Fibroblast of skin of abdomen (primary cell): Measurements from ENCODE around the gene UBR3.
"Not testable (repeated sequence)": the region's sequence is repeated elsewhere in the genome, so short reads cannot be mapped to it uniquely, and the experiment has no call there.

Experiments used
- DNase-seq: peaks from one replicate; pipeline ENCODE4 v3.0.0-alpha.2; 2013

The UBR3 gene

DNA sequence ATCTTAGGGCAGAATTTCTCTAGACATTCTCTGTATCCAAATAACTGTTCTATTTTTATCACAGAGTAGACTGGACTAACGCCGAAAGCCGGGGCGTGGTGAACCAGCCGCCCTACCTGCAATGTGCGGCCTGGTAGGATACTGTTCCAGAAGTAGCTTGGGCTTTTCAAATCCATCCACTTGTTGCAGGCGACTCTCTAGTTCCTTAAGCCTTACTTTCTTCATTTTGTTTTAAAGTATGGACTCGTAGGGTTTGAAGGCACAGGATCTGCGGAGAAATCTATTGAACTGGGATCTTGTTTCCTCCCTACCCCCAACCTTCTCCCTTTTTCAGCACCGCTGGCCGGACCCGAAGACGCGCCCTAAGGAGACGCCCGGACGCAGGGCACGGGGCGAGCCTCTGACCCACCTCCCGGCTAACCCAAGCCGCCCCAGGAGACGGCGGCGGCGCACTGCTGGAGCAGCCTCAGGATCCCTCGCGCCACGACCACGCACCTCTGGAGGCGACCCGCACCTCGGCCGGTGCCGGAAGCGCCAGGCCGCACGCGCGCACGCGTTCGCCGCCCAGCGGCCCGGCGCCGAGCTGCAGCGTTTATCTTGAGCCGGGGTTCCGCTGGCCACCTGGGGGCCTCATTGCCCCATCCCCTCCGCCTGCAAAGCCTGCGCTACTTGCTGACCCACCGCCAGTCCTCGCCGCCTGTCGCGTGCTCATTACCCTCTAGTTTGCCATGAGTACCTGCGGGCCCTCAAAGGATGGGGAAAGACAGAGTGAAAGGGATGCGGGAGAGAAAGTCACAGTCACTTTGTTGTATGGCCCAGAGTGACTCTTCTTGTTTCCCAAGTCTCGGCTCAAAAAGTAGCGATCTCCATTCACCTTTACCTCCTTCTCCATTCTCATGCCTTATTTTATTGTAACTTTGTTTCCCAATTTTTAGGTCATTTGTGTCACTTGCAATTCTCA is 2.6 kb upstream of the UBR3 start, which contains the start of gene METTL5:
Gene METTL5, minus strand, starts transcription at position 533 of the 961 bp plus-strand sequence. Its CDS starts 308 bp downstream, at position 225.
- peak; percentile 75 for DNase-seq

DNA sequence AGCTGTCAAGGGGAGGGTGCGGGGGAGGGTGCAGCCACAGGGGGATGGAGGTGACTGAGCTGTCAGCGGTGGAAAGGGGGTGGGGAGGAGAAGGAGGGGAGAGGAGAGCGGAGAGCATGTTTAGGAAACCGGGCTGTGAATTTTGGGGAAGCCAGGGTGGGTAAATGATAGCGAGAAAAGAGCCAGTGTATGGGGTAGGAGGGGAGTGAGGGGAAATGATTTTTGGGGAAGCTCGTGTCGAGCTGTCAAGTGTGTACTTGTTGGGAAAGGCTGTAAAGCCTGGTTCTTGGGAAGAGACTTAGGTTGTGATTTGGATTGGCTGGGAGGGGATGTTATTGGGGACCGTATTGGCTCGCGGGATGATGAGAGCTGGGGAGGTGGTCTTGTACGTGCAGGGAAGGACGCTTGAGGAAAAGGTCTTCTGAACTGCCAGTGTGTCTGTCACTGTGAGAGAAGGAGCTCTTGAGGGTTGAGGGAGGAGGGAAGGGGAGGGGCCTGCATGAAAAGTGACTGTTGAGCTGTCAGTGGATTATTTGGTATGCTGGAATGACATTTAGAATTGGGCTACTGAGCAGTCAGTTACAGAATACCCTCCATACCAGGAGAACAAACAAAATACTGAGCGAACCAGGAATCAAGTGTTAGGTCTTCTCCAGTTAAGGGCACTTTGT is 1.0 kb downstream of the UBR3 start:
- DNase-seq: peak; percentile 31

DNA sequence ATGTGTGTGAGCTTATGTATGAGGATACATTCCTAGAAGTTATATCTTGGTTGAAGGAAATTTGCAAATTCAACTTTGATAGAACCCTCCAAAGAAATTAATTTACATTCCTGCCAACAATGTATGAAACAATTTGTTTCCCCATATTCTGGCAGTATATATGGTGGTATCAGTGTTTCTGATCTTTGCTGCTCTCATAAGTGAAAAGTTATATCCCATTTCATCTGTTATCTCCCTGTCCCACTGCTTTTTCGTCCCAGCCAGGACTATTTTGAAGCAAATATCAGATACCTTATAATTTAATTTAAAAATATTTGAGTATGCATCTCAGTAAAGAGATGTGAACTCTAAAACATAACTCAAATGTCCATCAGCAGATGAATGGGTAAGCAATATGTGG is 7.1 kb downstream of the UBR3 start:
- no peak for DNase-seq

DNA sequence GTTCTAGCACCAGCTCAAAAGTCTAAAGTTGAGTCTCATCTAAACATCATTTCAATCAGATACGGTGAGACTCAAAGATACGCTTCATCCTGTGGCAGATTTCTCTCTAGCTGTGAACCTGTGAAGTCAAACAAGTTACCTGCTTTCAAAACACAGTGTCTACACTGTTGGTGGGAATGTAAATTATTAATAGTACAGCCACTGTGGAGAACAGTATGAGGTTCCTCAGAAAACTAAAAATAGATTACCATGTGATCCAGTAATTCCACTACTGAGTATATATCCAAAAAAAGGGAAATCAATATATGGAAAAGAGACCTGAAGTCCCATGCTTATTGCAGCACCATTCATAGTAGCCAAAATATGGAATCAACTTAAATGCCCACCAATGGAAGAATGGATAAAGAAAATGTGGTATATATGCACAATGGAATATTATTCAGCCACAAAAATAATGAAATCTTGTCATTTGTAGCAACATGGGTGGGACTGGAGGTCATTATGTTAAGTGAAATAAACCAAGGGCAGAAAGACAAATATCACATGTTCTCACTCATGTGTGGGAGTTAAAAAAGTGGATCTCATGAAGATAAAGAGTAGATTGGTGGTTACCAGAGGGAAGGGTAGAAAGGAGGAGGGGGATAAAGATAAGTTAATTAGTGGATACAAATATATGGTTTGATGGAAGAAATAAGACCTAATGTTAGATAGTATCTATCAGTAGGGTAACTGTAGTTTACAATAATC is 11.7 kb downstream of the UBR3 start:
- no peak for DNase-seq

DNA sequence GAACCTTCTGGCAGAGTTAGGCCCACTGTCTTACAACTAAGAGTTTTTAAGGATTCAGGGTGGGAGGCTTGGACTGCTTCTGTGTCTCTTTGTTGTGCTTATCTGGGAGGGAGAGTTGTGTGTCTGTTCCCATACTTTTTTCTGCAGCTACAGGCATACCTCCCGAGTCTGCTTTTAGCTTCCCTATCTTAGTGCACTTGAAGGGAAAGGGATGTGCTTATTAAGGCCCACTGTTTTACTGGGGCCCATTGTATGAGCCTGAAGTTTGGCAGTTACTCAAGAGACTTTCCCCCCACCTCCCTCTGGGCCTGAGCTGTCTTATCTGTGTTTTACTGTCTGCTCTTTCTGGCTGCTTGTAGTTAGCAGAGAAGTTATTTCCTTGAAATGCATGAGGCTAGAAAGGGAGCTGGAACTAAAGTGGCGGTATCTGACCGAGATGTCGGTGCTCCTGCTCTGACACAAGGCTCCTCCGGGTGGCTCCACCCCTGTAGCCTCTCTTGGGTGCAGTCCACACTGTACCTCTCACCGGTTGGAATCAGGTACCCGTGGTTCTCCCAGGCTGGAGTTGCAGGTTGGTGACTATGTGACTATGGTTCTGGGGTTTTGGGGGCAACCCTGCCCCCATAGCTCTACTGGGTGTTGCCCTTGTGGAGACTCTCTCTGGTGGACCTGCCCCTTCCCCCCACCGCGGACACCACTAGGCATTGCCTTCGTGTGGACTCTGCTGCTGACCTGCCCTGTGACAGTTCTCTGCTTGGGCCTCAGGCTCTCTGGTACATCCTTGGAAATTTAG is 12.9 kb downstream of the UBR3 start:
- DNase-seq: no peak

DNA sequence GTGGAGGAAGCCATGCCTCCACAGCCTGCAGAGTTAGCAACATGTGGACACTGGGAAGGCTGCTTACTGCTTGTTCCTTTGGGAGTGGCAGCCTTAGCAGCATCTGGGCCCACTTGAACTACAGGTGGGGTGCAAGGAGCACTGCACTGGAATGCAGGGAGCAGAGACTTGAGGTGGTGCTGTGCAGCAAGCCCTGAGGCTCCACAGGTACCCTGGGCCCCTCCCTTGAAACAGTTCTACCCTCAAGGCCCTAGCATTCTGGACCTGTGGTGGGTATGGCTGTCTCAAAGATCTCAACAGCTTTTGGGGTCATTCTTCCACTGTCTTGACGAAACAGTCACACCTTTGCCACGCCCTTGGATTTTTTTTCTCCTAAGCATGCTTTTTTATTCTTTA is 13.5 kb downstream of the UBR3 start:
- DNase-seq: no peak

DNA sequence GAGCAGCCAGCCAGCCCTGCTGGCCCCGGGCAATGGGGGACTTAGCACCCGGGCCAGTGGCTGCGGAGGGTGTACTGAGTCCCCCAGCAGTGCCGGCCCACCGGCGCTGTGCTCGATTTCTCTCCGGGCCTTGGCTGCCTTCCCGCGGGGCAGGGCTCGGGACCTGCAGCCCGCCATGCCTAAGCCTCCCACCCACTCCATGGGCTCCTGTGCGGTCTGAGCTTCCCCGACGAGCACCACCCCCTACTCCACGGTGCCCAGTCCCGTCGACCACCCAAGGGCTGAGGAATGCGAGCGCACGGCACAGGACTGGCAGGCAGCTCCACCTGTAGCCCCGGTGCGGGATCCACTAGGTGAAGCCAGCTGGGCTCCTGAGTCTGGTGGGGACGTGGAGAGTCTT is 14.4 kb downstream of the UBR3 start:
- DNase-seq: not testable (repeated sequence)

DNA sequence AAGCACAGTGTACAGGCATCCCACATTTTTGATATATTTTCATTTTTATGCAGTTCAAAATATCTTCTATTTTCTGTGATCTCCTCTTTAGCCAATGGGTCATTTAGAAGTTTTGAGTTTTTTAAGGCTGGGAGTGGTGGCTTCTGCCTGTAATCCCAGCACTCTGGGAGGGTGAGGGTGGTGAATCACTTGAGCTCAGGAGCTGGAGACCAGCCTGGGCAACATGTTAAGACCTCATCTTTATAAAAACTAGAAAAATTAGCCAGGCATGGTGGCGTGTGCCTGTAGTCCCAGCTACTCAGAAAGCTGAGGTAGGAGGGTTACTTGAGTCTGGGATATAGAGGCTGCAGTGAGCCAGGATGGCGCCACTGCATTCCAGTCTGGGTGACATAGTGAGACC is 17.8 kb downstream of the UBR3 start:
- no peak for DNase-seq

DNA sequence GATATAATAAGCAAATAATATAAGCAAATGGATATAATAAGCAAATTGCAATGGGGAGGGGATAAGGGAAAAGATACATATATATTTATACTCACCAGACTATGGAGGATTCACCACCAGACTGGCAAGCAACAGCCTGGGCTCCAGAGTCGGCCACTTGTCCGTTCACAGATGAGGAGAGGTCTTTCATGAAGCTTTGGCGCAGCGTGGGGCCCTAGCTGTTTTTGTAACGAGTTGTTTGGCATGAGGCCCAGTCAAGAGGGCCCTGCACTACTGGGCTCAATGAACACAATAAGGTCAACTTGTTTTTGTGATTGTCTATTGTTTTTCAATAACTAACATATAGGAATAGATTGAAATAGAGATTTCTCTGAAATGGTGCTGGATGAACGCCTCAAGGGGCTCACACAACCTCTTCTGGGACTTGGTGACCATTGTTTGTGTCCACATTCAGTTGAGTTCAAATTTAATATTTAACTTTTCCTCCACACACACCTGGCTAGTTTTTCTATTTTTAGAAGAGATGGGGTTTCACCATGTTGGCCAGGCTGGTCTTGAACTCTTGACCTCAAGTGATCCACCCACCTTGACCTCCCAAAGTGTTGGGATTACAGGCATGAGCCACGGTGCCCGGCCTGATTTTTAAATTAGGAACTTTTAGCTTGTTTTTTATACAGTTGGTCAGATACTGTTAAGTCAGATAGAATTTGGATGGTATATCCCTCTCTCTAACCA is 21.9 kb downstream of the UBR3 start:
- DNase-seq: not testable (repeated sequence)

DNA sequence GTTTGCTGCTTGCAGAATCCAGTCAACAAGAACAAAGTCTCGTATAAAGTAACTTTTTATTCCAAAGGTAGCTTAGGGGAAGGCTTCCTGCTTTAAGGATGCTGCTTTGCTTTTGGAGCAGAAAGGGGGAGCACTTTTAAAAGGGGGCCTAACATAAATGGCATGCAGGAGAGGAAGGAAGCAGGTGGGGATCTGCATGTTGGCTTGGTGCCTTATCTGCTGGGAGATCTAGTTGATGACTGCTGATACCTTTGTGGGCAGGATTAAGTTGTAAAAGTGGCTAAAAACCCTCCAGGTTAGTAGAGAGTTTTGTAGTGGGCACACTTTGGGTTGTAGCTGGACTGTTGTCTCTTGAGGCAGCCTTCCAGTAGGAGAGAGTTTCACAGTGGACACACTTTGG is 22.5 kb downstream of the UBR3 start:
- DNase-seq: no peak

DNA sequence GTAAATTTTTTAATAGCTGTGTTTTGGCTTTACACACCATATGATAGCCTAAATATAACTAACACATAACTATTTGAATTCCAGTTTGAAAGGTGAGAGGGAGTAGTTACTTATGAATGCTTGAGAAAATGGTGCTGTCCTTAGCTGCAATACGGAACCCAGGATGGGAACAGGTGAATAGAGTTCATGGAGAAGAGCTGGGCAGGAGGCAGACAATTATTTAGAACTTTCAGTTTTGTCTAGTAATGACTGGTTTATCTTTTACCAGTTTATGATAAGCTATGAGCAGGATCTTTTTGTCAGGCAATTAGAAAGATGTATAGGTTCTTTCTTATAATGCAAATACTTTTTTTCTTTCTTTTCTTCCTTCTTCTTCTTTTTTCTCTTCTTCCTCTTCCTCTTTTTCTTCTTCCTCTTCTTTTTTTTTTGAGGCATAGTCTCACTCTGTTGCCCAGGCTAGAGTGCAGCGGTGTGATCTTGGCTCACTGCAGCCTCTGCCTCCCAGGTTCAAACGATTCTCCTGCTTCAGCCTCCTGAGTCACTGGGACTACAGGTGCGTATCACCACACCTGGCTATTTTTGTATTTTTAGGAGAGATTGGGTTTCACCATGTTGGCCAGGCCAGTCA is 25.9 kb downstream of the UBR3 start:
- no peak for DNase-seq

DNA sequence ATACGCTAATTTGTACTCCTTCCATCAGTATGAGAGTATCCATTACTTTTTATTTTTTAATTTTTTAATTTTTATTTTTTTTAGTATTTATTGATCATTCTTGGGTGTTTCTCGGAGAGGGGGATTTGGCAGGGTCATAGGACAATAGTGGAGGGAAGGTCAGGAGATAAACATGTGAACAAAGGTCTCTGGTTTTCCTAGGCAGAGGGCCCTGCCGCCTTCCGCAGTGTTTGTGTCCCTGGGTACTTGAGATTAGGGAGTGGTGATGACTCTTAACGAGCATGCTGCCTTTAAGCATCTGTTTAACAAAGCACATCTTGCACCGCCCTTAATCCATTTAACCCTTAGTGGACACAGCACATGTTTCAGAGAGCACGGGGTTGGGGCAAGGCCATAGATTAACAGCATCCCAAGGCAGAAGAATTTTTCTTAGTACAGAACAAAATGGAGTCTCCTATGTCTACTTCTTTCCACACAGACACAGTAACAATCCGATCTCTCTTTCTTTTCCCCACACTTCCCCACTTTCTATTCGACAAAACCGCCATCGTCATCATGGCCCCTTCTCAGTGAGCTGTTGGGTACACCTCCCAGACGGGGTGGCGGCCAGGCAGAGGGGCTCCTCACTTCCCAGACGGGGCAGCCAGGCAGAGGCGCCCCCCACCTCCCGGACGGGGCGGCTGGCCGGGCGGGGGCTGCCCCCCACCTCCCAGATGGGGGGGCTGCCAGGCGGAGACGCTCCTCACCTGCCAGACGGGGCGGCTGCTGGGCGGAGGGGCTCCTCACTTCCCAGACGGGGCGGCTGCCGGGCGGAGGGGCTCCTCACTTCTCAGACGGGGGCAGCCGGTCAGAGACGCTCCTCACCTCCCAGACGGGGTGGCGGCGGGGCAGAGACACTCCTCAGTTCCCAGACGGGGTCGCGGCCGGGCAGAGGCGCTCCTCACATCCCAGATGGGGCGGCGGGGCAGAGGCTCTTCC is 28.3 kb downstream of the UBR3 start:
- DNase-seq: not testable (repeated sequence)

DNA sequence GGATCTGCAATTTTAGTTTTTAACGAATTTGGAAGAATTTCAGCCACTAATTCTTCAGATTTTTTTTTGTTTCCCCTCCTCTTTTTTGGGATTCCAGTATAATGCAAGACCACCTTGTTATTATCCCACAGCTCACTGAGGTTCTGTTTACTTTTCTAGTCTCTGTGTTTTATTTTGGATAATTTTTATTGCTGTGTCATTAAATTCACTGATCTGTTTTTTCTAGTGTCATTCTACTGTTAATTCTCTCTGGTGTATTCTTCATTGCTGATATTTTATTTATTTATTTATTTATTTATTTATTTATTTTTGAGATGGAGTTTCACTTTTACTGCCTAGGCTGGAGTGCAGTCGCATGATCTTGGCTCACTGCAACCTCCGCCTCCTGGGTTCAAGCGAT is 32.2 kb downstream of the UBR3 start:
- DNase-seq: no peak

DNA sequence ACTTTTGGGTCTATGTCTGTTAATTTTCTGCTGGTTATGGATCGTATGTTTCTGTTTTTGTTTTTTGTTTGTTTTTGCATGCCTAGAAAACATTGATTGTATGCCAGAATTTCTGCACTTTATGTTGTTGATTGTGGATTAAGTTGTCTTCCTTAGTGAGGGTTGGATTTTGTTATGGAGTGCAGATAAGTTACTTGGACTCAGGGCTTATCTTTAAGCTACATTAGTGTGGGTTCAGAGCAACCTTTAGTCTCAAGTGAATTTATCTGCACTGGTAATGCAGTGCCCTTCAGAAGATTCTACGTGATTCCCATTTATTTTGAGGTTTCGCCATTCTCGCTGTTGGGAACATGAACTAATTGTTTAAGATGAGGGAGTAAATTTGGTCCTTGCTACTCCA is 32.9 kb downstream of the UBR3 start:
- DNase-seq: no peak

DNA sequence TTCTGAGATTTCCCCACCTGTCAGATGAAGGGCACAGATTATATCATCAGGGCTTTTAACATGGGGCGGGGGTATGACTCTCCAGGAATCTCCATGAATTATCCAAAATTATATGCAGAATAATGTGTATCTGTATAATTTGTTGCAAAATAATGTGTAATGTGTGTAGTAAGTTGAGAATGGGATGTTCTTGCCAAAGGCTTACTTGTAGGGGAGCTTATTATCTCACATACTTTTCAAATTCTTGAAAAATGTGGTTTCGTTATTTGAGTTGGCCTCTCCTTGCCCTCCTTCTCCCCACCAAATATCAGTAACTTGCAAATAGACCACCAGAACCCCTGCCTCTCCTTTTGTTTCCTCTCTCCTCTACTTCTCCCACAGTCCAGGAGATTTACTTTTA is 35.6 kb downstream of the UBR3 start:
- DNase-seq: no peak

DNA sequence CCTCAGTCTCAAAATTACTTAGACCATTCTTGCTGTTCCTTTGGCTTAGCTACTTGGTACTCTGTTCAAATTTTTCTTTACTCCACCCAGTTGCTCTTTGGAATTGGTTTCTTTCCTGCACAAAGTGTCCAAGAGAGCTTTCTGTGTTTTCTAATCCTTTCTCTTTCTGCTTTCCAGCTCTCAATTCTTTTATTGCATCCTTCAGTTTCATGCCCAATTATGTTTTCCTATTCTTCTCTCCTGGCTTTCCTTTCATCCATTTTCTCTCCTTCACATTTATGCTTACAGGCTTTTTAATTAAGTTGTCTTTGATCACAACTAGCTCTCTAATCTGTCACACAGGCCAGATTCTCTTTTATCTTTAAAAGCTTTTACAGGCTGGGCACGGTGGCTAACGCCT is 38.2 kb downstream of the UBR3 start:
- DNase-seq: no peak

DNA sequence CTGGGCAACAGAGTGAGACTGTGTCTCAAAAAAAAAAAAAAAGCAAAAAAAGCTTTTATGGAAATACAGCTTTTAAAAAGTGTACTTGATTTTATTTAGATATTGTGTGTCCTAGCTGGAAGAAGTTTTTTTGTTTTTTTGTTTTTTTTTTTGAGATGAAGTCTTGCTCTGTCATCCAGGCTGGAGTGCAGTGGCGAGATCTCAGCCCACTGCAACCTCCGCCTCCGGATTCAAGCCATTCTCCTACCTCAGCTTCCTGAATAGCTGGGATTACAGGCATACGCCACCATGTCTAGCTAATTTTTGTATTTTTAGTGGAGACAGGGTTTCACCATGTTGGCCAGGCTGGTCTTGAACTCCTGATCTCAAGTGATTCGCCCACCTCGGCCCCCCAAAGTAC is 39.0 kb downstream of the UBR3 start:
- DNase-seq: not testable (repeated sequence)

DNA sequence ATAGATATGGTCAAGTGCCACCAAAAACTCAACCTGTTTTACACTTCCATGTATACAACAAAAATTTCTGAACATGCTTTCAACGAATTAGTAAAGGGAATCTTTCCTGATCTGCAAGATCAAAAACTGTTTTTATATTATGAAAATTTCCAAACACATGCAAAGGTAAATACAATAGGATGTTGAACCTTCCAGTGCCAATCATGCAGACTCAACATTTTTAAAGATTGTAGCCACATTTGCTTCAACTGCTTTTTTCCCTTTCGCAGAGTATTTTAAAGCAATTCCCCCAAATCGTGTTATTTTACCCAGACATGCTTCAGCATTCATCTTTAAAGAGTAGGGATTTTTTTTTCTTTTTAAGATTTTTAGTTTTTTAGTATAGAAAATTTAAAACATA is 40.3 kb downstream of the UBR3 start:
- DNase-seq: no peak

DNA sequence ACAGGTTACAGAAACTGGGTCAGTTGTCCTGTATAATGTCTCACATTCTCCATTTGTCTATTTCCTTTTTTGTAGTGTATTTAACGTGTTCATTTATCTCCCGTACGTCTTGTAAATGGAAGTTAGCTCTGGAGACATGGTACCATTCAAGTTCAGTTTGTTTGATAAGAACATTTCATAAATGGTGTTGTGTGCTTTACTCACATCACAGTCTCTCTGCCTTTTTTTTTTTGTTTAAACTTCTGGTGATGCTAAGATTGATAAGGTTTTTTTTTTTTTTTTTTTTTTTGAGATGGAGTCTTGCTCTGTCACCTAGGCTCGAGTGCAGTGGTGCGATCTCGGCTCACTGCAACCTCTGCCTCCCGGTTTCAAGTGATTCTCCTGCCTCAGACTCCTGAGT is 41.7 kb downstream of the UBR3 start:
- DNase-seq: no peak

DNA sequence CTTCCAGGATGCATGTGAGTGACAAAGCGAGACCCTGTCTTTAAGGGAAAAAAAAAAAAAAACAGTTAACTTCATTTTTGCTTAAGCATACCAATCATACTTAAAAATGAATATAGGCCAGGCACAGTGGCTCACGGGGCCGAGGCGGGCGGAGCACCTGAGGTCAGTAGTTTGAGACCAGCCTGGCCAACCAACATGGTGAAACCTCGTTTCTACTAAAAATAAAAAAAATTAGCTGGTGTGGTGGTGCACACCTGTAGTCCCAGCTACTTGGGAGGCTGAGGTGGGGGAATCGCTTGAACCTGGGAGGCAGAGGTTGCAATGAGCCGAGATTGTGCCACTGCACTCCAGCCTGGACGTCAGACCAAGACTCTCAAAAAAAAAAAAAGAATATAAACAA is 44.1 kb downstream of the UBR3 start:
- DNase-seq: not testable (repeated sequence)
